22Rv1 (cell line): Measurements from ENCODE around the gene MIPOL1.

Source experiments
- ZFX ChIP-seq: fragments of 450-650 bp; IDR thresholded peaks from 2 replicates; pipeline ENCODE4 v1.6.1; 2017; ENCODE audit warnings: antibody characterized with exemption, borderline replicate concordance
- TF ChIP-seq, protein P1 (sequence below): fragments of 450-650 bp; IDR thresholded peaks from 2 replicates; pipeline ENCODE4 v1.5.1; 2017; ENCODE audit warnings: mild to moderate bottlenecking

DNA sequence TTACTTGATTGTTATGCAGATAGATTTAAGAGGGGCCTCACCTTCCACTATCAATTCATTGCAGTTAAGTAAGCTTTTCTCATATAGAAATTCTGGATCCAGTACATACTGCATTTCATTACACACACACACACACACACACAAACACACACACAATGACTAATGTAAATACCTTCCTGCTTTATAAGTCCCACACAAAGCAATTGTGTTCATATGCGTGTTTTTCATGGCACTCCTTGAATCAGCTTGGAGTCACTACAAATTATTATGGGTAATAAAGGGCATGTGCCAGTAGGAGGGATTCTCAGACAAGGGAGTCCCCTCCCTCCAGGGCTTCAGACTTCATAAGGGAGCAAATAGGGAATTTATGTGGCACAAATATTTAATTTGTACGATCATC is 4.5 kb downstream of the MIPOL1 start:
- TF ChIP-seq, protein P1, sequence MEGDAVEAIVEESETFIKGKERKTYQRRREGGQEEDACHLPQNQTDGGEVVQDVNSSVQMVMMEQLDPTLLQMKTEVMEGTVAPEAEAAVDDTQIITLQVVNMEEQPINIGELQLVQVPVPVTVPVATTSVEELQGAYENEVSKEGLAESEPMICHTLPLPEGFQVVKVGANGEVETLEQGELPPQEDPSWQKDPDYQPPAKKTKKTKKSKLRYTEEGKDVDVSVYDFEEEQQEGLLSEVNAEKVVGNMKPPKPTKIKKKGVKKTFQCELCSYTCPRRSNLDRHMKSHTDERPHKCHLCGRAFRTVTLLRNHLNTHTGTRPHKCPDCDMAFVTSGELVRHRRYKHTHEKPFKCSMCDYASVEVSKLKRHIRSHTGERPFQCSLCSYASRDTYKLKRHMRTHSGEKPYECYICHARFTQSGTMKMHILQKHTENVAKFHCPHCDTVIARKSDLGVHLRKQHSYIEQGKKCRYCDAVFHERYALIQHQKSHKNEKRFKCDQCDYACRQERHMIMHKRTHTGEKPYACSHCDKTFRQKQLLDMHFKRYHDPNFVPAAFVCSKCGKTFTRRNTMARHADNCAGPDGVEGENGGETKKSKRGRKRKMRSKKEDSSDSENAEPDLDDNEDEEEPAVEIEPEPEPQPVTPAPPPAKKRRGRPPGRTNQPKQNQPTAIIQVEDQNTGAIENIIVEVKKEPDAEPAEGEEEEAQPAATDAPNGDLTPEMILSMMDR = no peak
- no peak for TF ChIP-seq ZFX
